AG10803 (cell line): ENCODE measurements around the gene TBXAS1.
"Not testable (repeated sequence)": the region's sequence is repeated elsewhere in the genome, so short reads cannot be mapped to it uniquely, and the experiment has no call there.

Experiments used
- DNase-seq: peaks from one replicate; pipeline ENCODE4 v3.0.0; 2010; ENCODE audit warnings: low read depth
- H3K4me3 ChIP-seq: 2 replicates; pipeline ENCODE4 v1.5.1; 2011; ENCODE audit warnings: mild to moderate bottlenecking, low read length, control low read depth
- CTCF ChIP-seq: conservative IDR thresholded peaks from 2 replicates; pipeline ENCODE4 v1.5.1; 2011; ENCODE audit warnings: mild to moderate bottlenecking, low read length, control low read depth, inconsistent platforms

TBXAS1 gene

GRCh38 chr7:139838276-139838675, 9.2 kb downstream of the TBXAS1 start:
- TF ChIP-seq CTCF = no peak
- no peak overlapping the region for H3K4me3 ChIP-seq
- DNase-seq = no peak

GRCh38 chr7:139838876-139839275, 9.8 kb downstream of the TBXAS1 start:
- DNase-seq = no peak
- no peak for TF ChIP-seq CTCF
- H3K4me3 ChIP-seq = no peak overlapping the region

- H3K4me3 ChIP-seq = no peak overlapping the region
- no peak for TF ChIP-seq CTCF
- no peak for DNase-seq
Measured at GRCh38 chr7:139840776-139841175, 11.7 kb downstream of the TBXAS1 start.

GRCh38 chr7:139842401-139843210, 13.5 kb downstream of the TBXAS1 start:
- TF ChIP-seq CTCF = no peak
- no peak overlapping the region for H3K4me3 ChIP-seq
- no peak for DNase-seq

- not testable (repeated sequence) for H3K4me3 ChIP-seq
Measured at GRCh38 chr7:139843211-139843537, 14.1 kb downstream of the TBXAS1 start.

GRCh38 chr7:139844779-139845442, 15.8 kb downstream of the TBXAS1 start:
- no peak overlapping the region for H3K4me3 ChIP-seq
- no peak for DNase-seq
- no peak for TF ChIP-seq CTCF

More at GRCh38 chr7:139843211-139843537, 14.1 kb downstream of the TBXAS1 start:
- not testable (repeated sequence) for DNase-seq

GRCh38 chr7:139845443-139845805, 16.4 kb downstream of the TBXAS1 start:
- TF ChIP-seq CTCF = no peak
- no peak overlapping the region for H3K4me3 ChIP-seq
- no peak for DNase-seq
